ENCODE results near the gene KCNE5.
"Not testable (repeated sequence)": the region's sequence is repeated elsewhere in the genome, so short reads cannot be mapped to it uniquely, and the experiment has no call there.

KCNE5 gene

GRCh38 chrX:109660435-109661143 is 35.6 kb upstream of the KCNE5 start:
- H4K8ac ChIP-seq (ENCODE audit: low read length): no peak overlapping the region
- no peak overlapping the region for H2AK5ac ChIP-seq (ENCODE audit: low read length, severe bottlenecking)
- no peak overlapping the region for H3K23ac ChIP-seq (ENCODE audit: low read length in 2 of 2)
- H3K4me2 ChIP-seq (ENCODE audit: low read length, poor library complexity, severe bottlenecking): no peak overlapping the region
- H2BK12ac ChIP-seq (ENCODE audit: low read length in 2 of 2): no peak overlapping the region
- no peak overlapping the region for H2AFZ ChIP-seq (ENCODE audit: low read depth, low read length)
- H3K4me3 ChIP-seq (ENCODE audit: insufficient read depth in 1 of 2, low read depth in 1 of 2, low read length in 2 of 2): no peak overlapping the region
- no peak overlapping the region for H3K9ac ChIP-seq (ENCODE audit: low read length)
- H3K9me3 ChIP-seq (ENCODE audit: control insufficient read depth, low read length): no peaks in the 10 kb centered on the region
- H3K27me3 ChIP-seq (ENCODE audit: control insufficient read depth in 1 of 2, insufficient read depth in 1 of 2, low read length in 2 of 2): peaks cover 0 to under 1% of the 10 kb centered on the region in 2 experiments
- no peak overlapping the region for H2BK120ac ChIP-seq (ENCODE audit: low read depth, low read length)
- no peak overlapping the region for H4K91ac ChIP-seq (ENCODE audit: low read length)
- no peak overlapping the region for H2BK5ac ChIP-seq (ENCODE audit: low read depth, low read length, poor library complexity, severe bottlenecking)
- no peak overlapping the region for H2BK15ac ChIP-seq (ENCODE audit: low read depth, poor library complexity, severe bottlenecking)
- H3K36me3 ChIP-seq (ENCODE audit: control insufficient read depth in 1 of 2, insufficient read depth in 2 of 2, low read depth in 1 of 2, low read length in 2 of 2): peaks cover 0 to 91% of the 10 kb centered on the region in 2 experiments
- no peak overlapping the region for H3K18ac ChIP-seq (ENCODE audit: low read depth in 1 of 2, low read length in 2 of 2)
- no peak overlapping the region for H3K27ac ChIP-seq (ENCODE audit: low read length, poor library complexity, severe bottlenecking)
- H3K79me1 ChIP-seq (replicated peaks; ENCODE audit: low read length, poor library complexity, severe bottlenecking): peaks cover 2% of the 10 kb centered on the region
- no peak overlapping the region for H3K14ac ChIP-seq (ENCODE audit: low read length in 2 of 2)
- H3K4me1 ChIP-seq (ENCODE audit: control insufficient read depth, insufficient read depth, low read depth, low read length): no peaks in the 10 kb centered on the region
- no CpG with 5 or more reads among the region's 2 CpGs for WGBS
- DNase-seq: no peak
- no peak overlapping the region for H3K4ac ChIP-seq (ENCODE audit: low read depth in 1 of 2, low read length in 2 of 2)

GRCh38 chrX:109658391-109658790 is 33.4 kb upstream of the KCNE5 start:
- Histone ChIP-seq H3K27ac (ENCODE audit: low read length, poor library complexity, severe bottlenecking) (no peak overlapping the region), H3K4me3 (ENCODE audit: insufficient read depth in 1 of 2, low read depth in 1 of 2, low read length in 2 of 2) (no peak overlapping the region), H3K18ac (ENCODE audit: low read depth in 1 of 2, low read length in 2 of 2) (no peak overlapping the region), H4K8ac (ENCODE audit: low read length) (no peak overlapping the region), H2BK15ac (ENCODE audit: low read depth, poor library complexity, severe bottlenecking) (no peak overlapping the region), H3K9ac (ENCODE audit: low read length) (no peak overlapping the region), H3K4me2 (ENCODE audit: low read length, poor library complexity, severe bottlenecking) (no peak overlapping the region), H2BK120ac (ENCODE audit: low read depth, low read length) (no peak overlapping the region), H3K14ac (ENCODE audit: low read length in 2 of 2) (no peak overlapping the region), H2BK12ac (ENCODE audit: low read length in 2 of 2) (no peak overlapping the region), H2BK5ac (ENCODE audit: low read depth, low read length, poor library complexity, severe bottlenecking) (no peak overlapping the region), H3K27me3 (ENCODE audit: control insufficient read depth in 1 of 2, insufficient read depth in 1 of 2, low read length in 2 of 2) (peaks cover 0 to 5% of the 10 kb centered on the region in 2 experiments), H3K23ac (ENCODE audit: low read length in 2 of 2) (no peak overlapping the region), H3K4ac (ENCODE audit: low read depth in 1 of 2, low read length in 2 of 2) (no peak overlapping the region), H3K9me3 (ENCODE audit: control insufficient read depth, low read length) (no peaks in the 10 kb centered on the region), H4K91ac (ENCODE audit: low read length) (no peak overlapping the region), H3K36me3 (ENCODE audit: control insufficient read depth in 1 of 2, insufficient read depth in 2 of 2, low read depth in 1 of 2, low read length in 2 of 2) (peaks cover 0 to 80% of the 10 kb centered on the region in 2 experiments), H2AFZ (ENCODE audit: low read depth, low read length) (no peak overlapping the region), H3K79me1 (replicated peaks; ENCODE audit: low read length, poor library complexity, severe bottlenecking) (peaks cover 3% of the 10 kb centered on the region), H3K4me1 (ENCODE audit: control insufficient read depth, insufficient read depth, low read depth, low read length) (no peaks in the 10 kb centered on the region), H2AK5ac (ENCODE audit: low read length, severe bottlenecking) (no peak overlapping the region)
- DNase-seq: no peak
- WGBS: 100% methylated on average over 1 of the region's 1 CpG

DNA sequence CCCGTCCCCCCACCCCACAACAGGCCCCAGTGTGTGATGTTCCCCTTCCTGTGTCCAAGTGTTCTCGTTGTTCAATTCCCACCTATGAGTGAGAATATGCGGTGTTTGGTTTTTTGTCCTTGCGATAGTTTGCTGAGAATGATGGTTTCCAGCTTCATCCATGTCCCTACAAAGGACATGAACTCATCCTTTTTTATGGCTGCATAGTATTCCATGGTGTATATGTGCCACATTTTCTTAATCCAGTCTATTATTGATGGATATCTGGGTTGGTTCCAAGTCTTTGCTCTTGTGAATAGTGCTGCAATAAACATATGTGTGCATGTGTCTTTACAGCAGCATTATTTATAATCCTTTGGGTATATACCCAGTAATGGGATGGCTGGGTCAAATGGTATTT is 32.4 kb upstream of the KCNE5 start:
- H3K18ac ChIP-seq (ENCODE audit: low read depth in 1 of 2, low read length in 2 of 2); H3K27ac ChIP-seq (ENCODE audit: low read length, poor library complexity, severe bottlenecking); H3K27me3 ChIP-seq (ENCODE audit: control insufficient read depth in 1 of 2, insufficient read depth in 1 of 2, low read length in 2 of 2); H3K9ac ChIP-seq (ENCODE audit: low read length); H3K23ac ChIP-seq (ENCODE audit: low read length in 2 of 2); H3K4ac ChIP-seq (ENCODE audit: low read depth in 1 of 2, low read length in 2 of 2); H2BK120ac ChIP-seq (ENCODE audit: low read depth, low read length); DNase-seq; H2BK5ac ChIP-seq (ENCODE audit: low read depth, low read length, poor library complexity, severe bottlenecking); H3K4me2 ChIP-seq (ENCODE audit: low read length, poor library complexity, severe bottlenecking); H3K9me3 ChIP-seq (ENCODE audit: control insufficient read depth, low read length); H2AK5ac ChIP-seq (ENCODE audit: low read length, severe bottlenecking); H3K79me1 ChIP-seq (replicated peaks; ENCODE audit: low read length, poor library complexity, severe bottlenecking); H2AFZ ChIP-seq (ENCODE audit: low read depth, low read length); H3K14ac ChIP-seq (ENCODE audit: low read length in 2 of 2); H3K4me1 ChIP-seq (ENCODE audit: control insufficient read depth, insufficient read depth, low read depth, low read length); H2BK12ac ChIP-seq (ENCODE audit: low read length in 2 of 2); H4K91ac ChIP-seq (ENCODE audit: low read length); H2BK15ac ChIP-seq (ENCODE audit: low read depth, poor library complexity, severe bottlenecking); H3K4me3 ChIP-seq (ENCODE audit: insufficient read depth in 1 of 2, low read depth in 1 of 2, low read length in 2 of 2); H4K8ac ChIP-seq (ENCODE audit: low read length): not testable (repeated sequence)
- no CpG with 5 or more reads among the region's 4 CpGs for WGBS
- peaks cover 0 to 70% of the 10 kb centered on the region in 2 experiments for H3K36me3 ChIP-seq (ENCODE audit: control insufficient read depth in 1 of 2, insufficient read depth in 2 of 2, low read depth in 1 of 2, low read length in 2 of 2)

DNA sequence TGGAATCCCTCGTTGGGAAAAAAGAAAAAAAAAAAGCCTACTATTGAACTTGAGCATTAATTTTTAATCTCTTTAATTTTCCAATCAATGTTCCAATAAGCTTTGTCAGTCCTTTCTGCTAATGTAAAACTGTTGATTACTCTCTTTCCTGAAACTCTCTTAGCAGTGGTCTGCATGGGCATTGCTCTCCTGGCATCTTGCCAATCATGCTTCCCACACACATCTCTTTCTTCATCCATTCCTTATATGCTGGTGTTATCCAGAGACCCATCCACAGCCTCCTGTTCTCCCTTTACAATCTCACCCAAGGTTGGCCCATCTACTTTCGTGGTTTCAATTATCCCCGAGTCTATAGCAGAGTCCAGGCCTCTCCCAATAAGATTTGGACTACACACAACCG is 31.8 kb upstream of the KCNE5 start:
- 100% methylated on average over 2 of the region's 4 CpGs for WGBS
- no peak overlapping the region for H2AFZ ChIP-seq (ENCODE audit: low read depth, low read length)
- no peak overlapping the region for H3K4me3 ChIP-seq (ENCODE audit: insufficient read depth in 1 of 2, low read depth in 1 of 2, low read length in 2 of 2)
- H3K27ac ChIP-seq (ENCODE audit: low read length, poor library complexity, severe bottlenecking): no peak overlapping the region
- no peaks in the 10 kb centered on the region for H3K4me1 ChIP-seq (ENCODE audit: control insufficient read depth, insufficient read depth, low read depth, low read length)
- H2BK5ac ChIP-seq (ENCODE audit: low read depth, low read length, poor library complexity, severe bottlenecking): no peak overlapping the region
- peaks cover 0 to 5% of the 10 kb centered on the region in 2 experiments for H3K27me3 ChIP-seq (ENCODE audit: control insufficient read depth in 1 of 2, insufficient read depth in 1 of 2, low read length in 2 of 2)
- H3K18ac ChIP-seq (ENCODE audit: low read depth in 1 of 2, low read length in 2 of 2): no peak overlapping the region
- DNase-seq: no peak
- H3K9me3 ChIP-seq (ENCODE audit: control insufficient read depth, low read length): no peaks in the 10 kb centered on the region
- H4K91ac ChIP-seq (ENCODE audit: low read length): no peak overlapping the region
- no peak overlapping the region for H2BK12ac ChIP-seq (ENCODE audit: low read length in 2 of 2)
- H2BK120ac ChIP-seq (ENCODE audit: low read depth, low read length): no peak overlapping the region
- peaks cover 0 to 64% of the 10 kb centered on the region in 2 experiments for H3K36me3 ChIP-seq (ENCODE audit: control insufficient read depth in 1 of 2, insufficient read depth in 2 of 2, low read depth in 1 of 2, low read length in 2 of 2)
- H2BK15ac ChIP-seq (ENCODE audit: low read depth, poor library complexity, severe bottlenecking): no peak overlapping the region
- no peak overlapping the region for H2AK5ac ChIP-seq (ENCODE audit: low read length, severe bottlenecking)
- H3K14ac ChIP-seq (ENCODE audit: low read length in 2 of 2): no peak overlapping the region
- peaks cover 3% of the 10 kb centered on the region for H3K79me1 ChIP-seq (replicated peaks; ENCODE audit: low read length, poor library complexity, severe bottlenecking)
- no peak overlapping the region for H3K4ac ChIP-seq (ENCODE audit: low read depth in 1 of 2, low read length in 2 of 2)
- H3K4me2 ChIP-seq (ENCODE audit: low read length, poor library complexity, severe bottlenecking): no peak overlapping the region
- no peak overlapping the region for H3K9ac ChIP-seq (ENCODE audit: low read length)
- H3K23ac ChIP-seq (ENCODE audit: low read length in 2 of 2): no peak overlapping the region
- H4K8ac ChIP-seq (ENCODE audit: low read length): no peak overlapping the region
